GM18499 (cell line): ENCODE data around the gene STRIP2.
"Not testable (repeated sequence)": the region's sequence is repeated elsewhere in the genome, so short reads cannot be mapped to it uniquely, and the experiment has no call there.

ENCODE experiments used
- ATAC-seq: cut with Tn5 transposase; IDR thresholded peaks from one replicate; pipeline ENCODE4 v1.9.1; 2021; ENCODE audit warnings: moderate number of reproducible peaks; ENCODE audit not compliant: insufficient read depth, unreplicated experiment

The STRIP2 gene

GRCh38 chr7:129433847-129434674 lies at the start of gene STRIP2:
STRIP2 (plus strand) TSS chr7:129434432; CDS start chr7:129434473, 41 bp downstream.
- ATAC-seq = peak; percentile 74

GRCh38 chr7:129385116-129385515 lies 49.1 kb upstream of the STRIP2 start:
- ATAC-seq = no peak

GRCh38 chr7:129385598-129385997 lies 48.6 kb upstream of the STRIP2 start:
- no peak for ATAC-seq

- ATAC-seq = no peak
Measured at GRCh38 chr7:129386506-129386905, 47.7 kb upstream of the STRIP2 start.

GRCh38 chr7:129387537-129387936 lies 46.7 kb upstream of the STRIP2 start:
- no peak for ATAC-seq

- no peak for ATAC-seq
Measured at GRCh38 chr7:129388333-129389098, 45.7 kb upstream of the STRIP2 start.

- no peak for ATAC-seq
Measured at GRCh38 chr7:129389829-129390228, 44.4 kb upstream of the STRIP2 start.

- ATAC-seq = no peak
Measured at GRCh38 chr7:129390314-129390713, 43.9 kb upstream of the STRIP2 start.

- ATAC-seq = no peak
Measured at GRCh38 chr7:129391546-129392171, 42.6 kb upstream of the STRIP2 start.

GRCh38 chr7:129393255-129393654 lies 41.0 kb upstream of the STRIP2 start:
- no peak for ATAC-seq

GRCh38 chr7:129394101-129394500 lies 40.1 kb upstream of the STRIP2 start:
- no peak for ATAC-seq

GRCh38 chr7:129394982-129395914 lies 39.0 kb upstream of the STRIP2 start:
- ATAC-seq = no peak

GRCh38 chr7:129401228-129401966 lies 32.8 kb upstream of the STRIP2 start:
- no peak for ATAC-seq

GRCh38 chr7:129401967-129402860 lies 32.0 kb upstream of the STRIP2 start:
- ATAC-seq = no peak

GRCh38 chr7:129405527-129405926 lies 28.7 kb upstream of the STRIP2 start:
- ATAC-seq = no peak

- ATAC-seq = not testable (repeated sequence)
Measured at GRCh38 chr7:129410238-129410637, 24.0 kb upstream of the STRIP2 start.

GRCh38 chr7:129412501-129412900 lies 21.7 kb upstream of the STRIP2 start:
- no peak for ATAC-seq

GRCh38 chr7:129417073-129417472 lies 17.2 kb upstream of the STRIP2 start:
- no peak for ATAC-seq
